SK-N-SH (cell line): ENCODE measurements around the gene PDS5B. TPM values are rescaled to one million over a fixed set of nuclear protein-coding genes. Genes with fewer than 3 reads are reported as not detected.

Source experiments
- CTCF ChIA-PET: fragments of 300-600, 350-600 bp; formaldehyde crosslinking; extraction: SDS; loops from one replicate; lab custom pipeline; 2021; lab: Yijun Ruan, JAX
- POLR2A ChIA-PET: fragments of 350-600 bp; sonication (Branson Sonifier 250); formaldehyde crosslinking; extraction: SDS; loops from one replicate; lab custom pipeline; 2020; ENCODE audit warnings: antibody characterized with exemption, inconsistent platforms; lab: Yijun Ruan, JAX
- DNase-seq: peaks from one replicate; pipeline ENCODE4 v3.0.0; 2012
- H2AFZ ChIP-seq: fragments of 200-600 bp; sonication (generic); 2 replicates; pipeline ENCODE4 v1.8.1; 2016; ENCODE audit warnings: antibody characterized with exemption, mild to moderate bottlenecking, low read depth
- H3F3A ChIP-seq: fragments of 200-600 bp; sonication (generic); replicated peaks from 2 replicates; pipeline ENCODE3; 2016; ENCODE audit warnings: antibody characterized with exemption, mild to moderate bottlenecking; ENCODE audit not compliant: insufficient read depth
- H3K27ac ChIP-seq, 2 experiments: fragments of 200-500 bp in 1 of 2; fragments of 200-600 bp in 1 of 2; sonication (Bioruptor generic) in 1 of 2; sonication (generic), shearing (Covaris generic) in 1 of 2; 2 replicates each; pipeline versions ENCODE4 v1.5.1 to v1.6.1; 2014 to 2016; ENCODE audit warnings: low read depth in 2 of 2, inconsistent platforms in 1 of 2, low read length in 1 of 2, mild to moderate bottlenecking in 1 of 2, mixed read lengths in 1 of 2
- H3K27me3 ChIP-seq: fragments of 200-600 bp; sonication (generic), shearing (Covaris generic); 2 replicates; pipeline ENCODE4 v1.6.1; 2016; ENCODE audit warnings: mixed run types; ENCODE audit not compliant: insufficient read depth
- H3K36me3 ChIP-seq, 2 experiments: fragments of 200-500 bp in 1 of 2; fragments of 200-600 bp in 1 of 2; sonication (Bioruptor generic) in 1 of 2; sonication (generic) in 1 of 2; replicated peaks in 1 of 2; 2 replicates each; pipeline versions ENCODE3 to v1.5.1; 2014 to 2016; ENCODE audit warnings: low read length in 1 of 2, mild to moderate bottlenecking in 1 of 2; ENCODE audit not compliant: insufficient read depth in 2 of 2, control insufficient read depth in 1 of 2
- H3K4me1 ChIP-seq, 2 experiments: fragments of 200-500 bp in 1 of 2; fragments of 200-600 bp in 1 of 2; sonication (Bioruptor generic) in 1 of 2; sonication (generic), shearing (Covaris generic) in 1 of 2; 2 replicates each; pipeline versions ENCODE4 v1.5.1 to v1.6.1; 2014 to 2016; ENCODE audit warnings: low read depth in 1 of 2, low read length in 1 of 2, mixed run types in 1 of 2; ENCODE audit not compliant: insufficient read depth in 2 of 2, control insufficient read depth in 1 of 2
- H3K4me2 ChIP-seq: fragments of 200-600 bp; sonication (generic), shearing (Covaris generic); 2 replicates; pipeline ENCODE4 v1.6.1; 2017; ENCODE audit warnings: mixed run types
- H3K4me3 ChIP-seq, 2 experiments: fragments of 200-500 bp in 1 of 2; fragments of 200-600 bp in 1 of 2; sonication (Bioruptor generic) in 1 of 2; sonication (generic), shearing (Covaris generic) in 1 of 2; 2 replicates each; pipeline versions ENCODE4 v1.5.1 to v1.8.1; 2014 to 2016; ENCODE audit warnings: low read depth in 2 of 2, inconsistent platforms in 1 of 2, low read length in 1 of 2, mild to moderate bottlenecking in 1 of 2, mixed read lengths in 1 of 2, moderate library complexity in 1 of 2
- H3K79me2 ChIP-seq: fragments of 200-600 bp; sonication (generic); 2 replicates; pipeline ENCODE4 v1.8.1; 2017; ENCODE audit warnings: mild to moderate bottlenecking; ENCODE audit not compliant: insufficient read depth
- H3K9ac ChIP-seq: fragments of 200-600 bp; sonication (generic); 2 replicates; pipeline ENCODE4 v1.6.1; 2017; ENCODE audit warnings: mixed run types
- H3K9me2 ChIP-seq: fragments of 200-600 bp; sonication (generic); 2 replicates; pipeline ENCODE4 v1.6.1; 2017; ENCODE audit warnings: mixed run types
- H3K9me3 ChIP-seq: fragments of 200-600 bp; sonication (generic); 2 replicates; pipeline ENCODE4 v1.6.1; 2017; ENCODE audit warnings: mixed run types, mild to moderate bottlenecking, moderate library complexity
- H4K20me1 ChIP-seq: fragments of 200-600 bp; sonication (generic); 2 replicates; pipeline ENCODE4 v1.6.1; 2017; ENCODE audit warnings: mild to moderate bottlenecking, mixed run types; ENCODE audit not compliant: insufficient read depth
- CTCF ChIP-seq: fragments of 200-600 bp; sonication (generic); IDR thresholded peaks from 2 replicates; pipeline ENCODE4 v1.6.1; 2017; ENCODE audit warnings: antibody characterized with exemption, mild to moderate bottlenecking, moderate library complexity
- FOSL2 ChIP-seq: IDR thresholded peaks from 2 replicates; pipeline ENCODE4 v1.4.0; 2012; ENCODE audit warnings: low read depth, mild to moderate bottlenecking, moderate library complexity, borderline replicate concordance
- FOXM1 ChIP-seq: IDR thresholded peaks from 2 replicates; pipeline ENCODE4 v1.4.0; 2012; ENCODE audit warnings: low read depth, mild to moderate bottlenecking
- GATA2 ChIP-seq: sonication (generic); formaldehyde crosslinking; IDR thresholded peaks from 2 replicates; pipeline ENCODE4 v1.5.0; 2020; ENCODE audit warnings: mild to moderate bottlenecking, missing genetic modification reagents
- JUND ChIP-seq: IDR thresholded peaks from 2 replicates; pipeline ENCODE4 v1.4.0; 2012
- MAX ChIP-seq: IDR thresholded peaks from 2 replicates; pipeline ENCODE4 v1.4.0; 2012; ENCODE audit warnings: low read depth
- MEF2A ChIP-seq: IDR thresholded peaks from 2 replicates; pipeline ENCODE4 v1.4.0; 2012; ENCODE audit warnings: low read depth, borderline replicate concordance
- MXI1 ChIP-seq: IDR thresholded peaks from 2 replicates; pipeline ENCODE4 v1.6.1; 2012; ENCODE audit warnings: mild to moderate bottlenecking, low read depth, low read length, improper control_type of control experiment
- PBX3 ChIP-seq: IDR thresholded peaks from 2 replicates; pipeline ENCODE4; 2012
- RAD21 ChIP-seq: IDR thresholded peaks from 2 replicates; pipeline ENCODE4 v1.6.1; 2012; ENCODE audit warnings: mild to moderate bottlenecking, low read length
- SIN3A ChIP-seq: IDR thresholded peaks from 2 replicates; pipeline ENCODE4 v1.6.1; 2012; ENCODE audit warnings: low read depth, mild to moderate bottlenecking, low read length, moderate library complexity, borderline replicate concordance
- TAF1 ChIP-seq: IDR thresholded peaks from 2 replicates; pipeline ENCODE4 v1.6.1; 2012; ENCODE audit warnings: low read depth, mild to moderate bottlenecking, low read length, moderate library complexity, borderline replicate concordance
- USF1 ChIP-seq: IDR thresholded peaks from 2 replicates; pipeline ENCODE4 v1.4.0; 2012; ENCODE audit warnings: low read depth, borderline replicate concordance
- USF2 ChIP-seq: fragments of 150-350 bp; IDR thresholded peaks from 2 replicates; pipeline ENCODE4 v1.6.1; 2017; ENCODE audit warnings: antibody characterized with exemption, low read length, low read depth, borderline replicate concordance
- YY1 ChIP-seq: IDR thresholded peaks from 2 replicates; pipeline ENCODE4 v1.4.0; 2012; ENCODE audit warnings: low read depth, mild to moderate bottlenecking
- polyA plus RNA-seq, 3 experiments: library from polyadenylated mRNA; depleted of rRNA; stranded (reverse); fragments of >200 nt; gene quantifications; 2 replicates each; pipeline ENCODE4 v1.2.3, GENCODE V29; 2012

The PDS5B gene
- polyA plus RNA-seq, 1 of the 3 experiments (the other 2 are of a cell fraction): 3.8 TPM

GRCh38 chr13:32661685-32662084 lies 75.4 kb downstream of the PDS5B start:
- TF ChIP-seq FOXM1: no peak
- TF ChIP-seq CTCF: no peak
- no peak for TF ChIP-seq RAD21
- TF ChIP-seq GATA2 (CRISPR knock-in tag): no peak
- TF ChIP-seq USF2: no peak
- no peak for TF ChIP-seq PBX3
- no peak for TF ChIP-seq FOSL2
- H3K36me3 ChIP-seq: peaks cover 2 to 25% of the 10 kb centered on the region in 2 experiments
- H4K20me1 ChIP-seq: no peaks in the 10 kb centered on the region
- H3K4me1 ChIP-seq: peaks cover 3% of the 10 kb centered on the region in 2 experiments; a peak in 2 of 4 replicates
- no peak for DNase-seq
- peaks cover 19% of the 10 kb centered on the region for H3F3A ChIP-seq
- ChIA-PET CTCF (interaction anchor here (1.1 to 4.4 kb wide), 5 partner anchors 10 to 76 kb away, joined by 3 to 36 read pairs (median 7); no protein-coding TSS in a partner anchor), POLR2A (no interaction called here)
- no peak overlapping the region for H3K4me2 ChIP-seq
- H3K9ac ChIP-seq: no peak overlapping the region
- H3K79me2 ChIP-seq: peaks cover 31% of the 10 kb centered on the region
- H2AFZ ChIP-seq: no peak overlapping the region
- peaks cover 11% of the 10 kb centered on the region; the same call in 1 of the 2 replicates for H3K9me3 ChIP-seq
- H3K27ac ChIP-seq: no peak overlapping the region
- no peaks in the 10 kb centered on the region for H3K27me3 ChIP-seq
- H3K4me3 ChIP-seq: no peak overlapping the region
- no peaks in the 10 kb centered on the region; the same call in 1 of the 2 replicates for H3K9me2 ChIP-seq

GRCh38 chr13:32663660-32664059 lies 77.4 kb downstream of the PDS5B start:
- Histone ChIP-seq H3K36me3 (peaks cover 11 to 15% of the 10 kb centered on the region in 2 experiments), H3K79me2 (peaks cover 11% of the 10 kb centered on the region), H3K9ac (no peak overlapping the region), H3K9me2 (no peaks in the 10 kb centered on the region; the same call in 1 of the 2 replicates), H3K4me1 (peaks cover 3% of the 10 kb centered on the region in 2 experiments; a peak in 2 of 4 replicates), H4K20me1 (no peaks in the 10 kb centered on the region), H3K4me3 (no peak overlapping the region), H3K4me2 (no peak overlapping the region), H3F3A (peaks cover 23% of the 10 kb centered on the region), H3K27me3 (no peaks in the 10 kb centered on the region), H2AFZ (no peak overlapping the region), H3K27ac (no peak overlapping the region), H3K9me3 (no peaks in the 10 kb centered on the region)
- no peak for TF ChIP-seq TAF1
- no peak for TF ChIP-seq GATA2 (CRISPR knock-in tag)
- no peak for TF ChIP-seq YY1
- TF ChIP-seq RAD21: no peak
- TF ChIP-seq MXI1: no peak
- no peak for TF ChIP-seq FOXM1
- no peak for TF ChIP-seq PBX3
- no peak for TF ChIP-seq JUND
- TF ChIP-seq MAX: no peak
- no peak for TF ChIP-seq SIN3A
- TF ChIP-seq USF1: no peak
- no peak for TF ChIP-seq CTCF
- TF ChIP-seq MEF2A: no peak
- POLR2A ChIA-PET: no interaction called here
- CTCF ChIA-PET: interaction anchor here (1.4 to 1.7 kb wide), 2 partner anchors 78 to 82 kb away, joined by 3 to 5 read pairs; partner anchors contain the start of gene PDS5B
- no peak for DNase-seq
